DOHH2 (cell line): Measurements from ENCODE around the gene CREB3L2.

Experiments
- CTCF ChIP-seq: fragments of 200-600 bp; sonication (generic); IDR thresholded peaks from one replicate; pipeline ENCODE4 v1.5.1; 2014; ENCODE audit warnings: antibody characterized with exemption, mild to moderate bottlenecking, low read depth, low read length; ENCODE audit not compliant: poor library complexity, severe bottlenecking
- EZH2phosphoT487 ChIP-seq: fragments of 200-600 bp; sonication (generic); IDR thresholded peaks from 2 replicates; pipeline ENCODE4 v1.6.1; 2017; ENCODE audit warnings: borderline replicate concordance, mild to moderate bottlenecking, antibody characterized with exemption, low read length, moderate library complexity, mixed read lengths

- no peak for TF ChIP-seq CTCF
- no peak for TF ChIP-seq EZH2phosphoT487
Measured at GRCh38 chr7:138023618-138024342, 21.9 kb upstream of the CREB3L2 start.
